GM21737 (cell line): ENCODE results near the gene RDH5.
"Not testable (repeated sequence)": the region's sequence is repeated elsewhere in the genome, so short reads cannot be mapped to it uniquely, and the experiment has no call there.

Experiments
- ATAC-seq: cut with Tn5 transposase; IDR thresholded peaks from one replicate; pipeline ENCODE4 v1.9.1; 2021; ENCODE audit warnings: mild to moderate bottlenecking, moderate library complexity; ENCODE audit not compliant: unreplicated experiment

RDH5 gene

DNA sequence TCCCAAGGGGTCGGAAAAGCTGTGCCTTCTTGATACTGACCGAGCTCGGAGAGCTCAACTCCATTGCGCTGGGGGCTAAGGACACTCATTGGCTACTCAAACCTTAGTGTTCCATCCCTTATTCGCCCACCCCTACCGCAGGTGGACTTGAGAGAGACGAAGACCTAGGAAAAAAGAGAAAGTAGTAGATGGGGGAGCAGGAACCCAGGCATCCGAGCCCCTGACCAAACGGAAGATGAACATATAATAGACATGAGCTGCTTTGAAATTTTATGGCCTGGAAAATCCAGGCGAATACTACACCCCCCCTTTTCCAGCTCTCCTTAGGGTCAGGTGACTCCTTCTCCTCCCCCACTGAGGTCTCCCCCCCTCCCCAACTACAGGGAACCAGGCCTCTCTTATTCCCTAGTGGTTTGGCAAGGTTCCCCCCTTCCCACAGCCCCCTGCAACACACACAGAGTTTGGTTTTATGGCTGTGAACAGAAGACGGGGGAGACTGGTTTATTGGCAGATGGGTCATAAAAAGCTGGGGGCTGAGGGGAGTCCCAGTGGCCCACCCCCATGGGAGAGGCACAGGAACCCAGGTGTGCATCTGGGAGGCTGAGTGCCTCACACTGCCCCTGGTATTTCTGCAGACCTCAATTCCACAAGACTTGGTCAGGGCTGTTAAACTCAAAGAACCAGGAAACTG lies 24.3 kb downstream of the RDH5 start:
- no peak for ATAC-seq

- ATAC-seq = no peak
Observed at GRCh38 chr12:55745361-55746173, 25.4 kb downstream of the RDH5 start.

GRCh38 chr12:55746174-55746912 lies 26.1 kb downstream of the RDH5 start:
- ATAC-seq = no peak

GRCh38 chr12:55746913-55747231 lies 26.7 kb downstream of the RDH5 start:
- ATAC-seq = no peak

- no peak for ATAC-seq
Observed at GRCh38 chr12:55748230-55748993, 28.2 kb downstream of the RDH5 start.

- ATAC-seq = no peak
Observed at GRCh38 chr12:55755246-55755645, 35.1 kb downstream of the RDH5 start.

GRCh38 chr12:55757701-55758100 lies 37.5 kb downstream of the RDH5 start:
- ATAC-seq = no peak

GRCh38 chr12:55758575-55758974 lies 38.4 kb downstream of the RDH5 start:
- not testable (repeated sequence) for ATAC-seq

- ATAC-seq = no peak
Observed at GRCh38 chr12:55760663-55761062, 40.5 kb downstream of the RDH5 start.

- no peak for ATAC-seq
Observed at GRCh38 chr12:55762646-55763045, 42.5 kb downstream of the RDH5 start.

GRCh38 chr12:55765736-55766290 lies 45.6 kb downstream of the RDH5 start:
- no peak for ATAC-seq

DNA sequence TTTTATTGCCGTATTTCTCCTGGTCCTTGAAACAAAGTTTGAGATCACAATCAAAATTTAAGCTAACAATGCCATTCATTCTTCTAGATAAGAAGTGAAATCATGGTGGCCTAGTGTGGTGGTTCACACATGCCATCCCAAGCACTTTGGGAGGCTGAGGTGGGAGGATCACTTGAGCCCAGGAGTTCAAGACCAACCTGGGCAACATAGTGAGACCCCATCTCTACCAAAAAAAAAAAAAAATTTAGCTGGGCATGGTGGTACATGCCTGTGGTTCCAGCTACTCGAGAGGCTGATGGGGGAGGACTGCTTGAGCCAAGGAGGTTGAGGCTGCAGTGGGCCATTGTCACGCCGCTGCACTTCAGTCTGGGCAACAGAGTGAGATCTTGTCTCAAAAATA lies 47.0 kb downstream of the RDH5 start:
- ATAC-seq = no peak

DNA sequence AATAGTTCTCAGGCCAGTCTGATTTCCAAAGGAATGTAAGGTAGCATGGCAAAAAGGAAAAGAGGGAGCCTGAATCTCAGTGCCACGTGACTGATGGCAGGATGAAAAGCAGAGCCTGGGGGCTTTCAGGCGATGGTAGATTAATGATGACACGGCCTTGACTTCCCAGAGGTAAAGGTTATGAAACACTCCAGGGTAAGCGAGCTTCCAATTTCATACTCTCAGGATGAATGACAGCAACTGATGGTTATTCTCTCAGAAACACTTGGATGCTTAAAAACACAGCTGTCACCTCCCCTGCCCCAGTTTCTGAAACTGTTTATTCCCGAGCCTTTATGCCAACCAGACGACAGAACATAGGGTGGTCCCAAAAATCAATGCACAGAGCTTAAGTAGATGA lies 51.5 kb downstream of the RDH5 start:
- ATAC-seq = no peak
